KOPT-K1 (cell line): ENCODE measurements around the gene HNF1A.

Source experiments
- H3K27ac ChIP-seq: fragments of 200-600 bp; sonication (generic); 2 replicates; pipeline ENCODE4 v1.5.1; 2016; ENCODE audit warnings: antibody characterized with exemption, mild to moderate bottlenecking, low read depth, low read length; ENCODE audit not compliant: poor library complexity, severe bottlenecking
- H3K36me3 ChIP-seq: fragments of 200-600 bp; sonication (generic); 2 replicates; pipeline ENCODE4 v1.5.1; 2017; ENCODE audit warnings: antibody characterized with exemption, mild to moderate bottlenecking, low read length, moderate library complexity; ENCODE audit not compliant: insufficient read depth
- H3K9me3 ChIP-seq: fragments of 200-600 bp; sonication (generic); 2 replicates; pipeline ENCODE4 v1.5.1; 2017; ENCODE audit warnings: antibody characterized with exemption, low read length, mild to moderate bottlenecking; ENCODE audit not compliant: insufficient read depth, poor library complexity, severe bottlenecking

The HNF1A gene

GRCh38 chr12:120992989-120993388 lies 14.6 kb downstream of the HNF1A start:
- Histone ChIP-seq H3K9me3 (no peaks in the 10 kb centered on the region), H3K36me3 (no peaks in the 10 kb centered on the region), H3K27ac (no peak overlapping the region)

- Histone ChIP-seq H3K27ac (no peak overlapping the region), H3K36me3 (no peaks in the 10 kb centered on the region), H3K9me3 (no peaks in the 10 kb centered on the region)
Measured at GRCh38 chr12:120993496-120993895, 15.2 kb downstream of the HNF1A start.

- no peaks in the 10 kb centered on the region for H3K36me3 ChIP-seq
- no peaks in the 10 kb centered on the region for H3K9me3 ChIP-seq
- no peak overlapping the region for H3K27ac ChIP-seq
Measured at GRCh38 chr12:120994059-120994458, 15.7 kb downstream of the HNF1A start.

- Histone ChIP-seq H3K9me3 (no peaks in the 10 kb centered on the region), H3K27ac (no peak overlapping the region), H3K36me3 (no peaks in the 10 kb centered on the region)
Measured at GRCh38 chr12:120994589-120995337, 16.4 kb downstream of the HNF1A start.

DNA sequence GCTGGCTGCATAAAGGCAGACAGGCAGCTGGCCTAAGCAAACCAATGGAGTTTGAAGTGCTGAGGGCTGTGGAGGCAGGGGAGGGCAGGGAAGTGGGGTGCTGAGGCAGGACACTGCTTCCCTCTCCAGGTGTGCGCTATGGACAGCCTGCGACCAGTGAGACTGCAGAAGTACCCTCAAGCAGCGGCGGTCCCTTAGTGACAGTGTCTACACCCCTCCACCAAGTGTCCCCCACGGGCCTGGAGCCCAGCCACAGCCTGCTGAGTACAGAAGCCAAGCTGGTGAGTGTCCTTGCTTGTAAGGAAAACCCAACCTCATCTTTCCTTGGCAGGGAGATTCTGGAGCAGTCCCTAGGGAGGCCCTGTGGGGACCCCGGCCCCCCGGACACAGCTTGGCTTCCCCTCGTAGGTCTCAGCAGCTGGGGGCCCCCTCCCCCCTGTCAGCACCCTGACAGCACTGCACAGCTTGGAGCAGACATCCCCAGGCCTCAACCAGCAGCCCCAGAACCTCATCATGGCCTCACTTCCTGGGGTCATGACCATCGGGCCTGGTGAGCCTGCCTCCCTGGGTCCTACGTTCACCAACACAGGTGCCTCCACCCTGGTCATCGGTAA lies 17.9 kb downstream of the HNF1A start:
- Histone ChIP-seq H3K9me3 (no peaks in the 10 kb centered on the region), H3K27ac (no peak overlapping the region), H3K36me3 (no peaks in the 10 kb centered on the region)

GRCh38 chr12:120997448-120997847 lies 19.1 kb downstream of the HNF1A start:
- Histone ChIP-seq H3K36me3 (peaks cover 9% of the 10 kb centered on the region), H3K9me3 (no peaks in the 10 kb centered on the region), H3K27ac (no peak overlapping the region)

DNA sequence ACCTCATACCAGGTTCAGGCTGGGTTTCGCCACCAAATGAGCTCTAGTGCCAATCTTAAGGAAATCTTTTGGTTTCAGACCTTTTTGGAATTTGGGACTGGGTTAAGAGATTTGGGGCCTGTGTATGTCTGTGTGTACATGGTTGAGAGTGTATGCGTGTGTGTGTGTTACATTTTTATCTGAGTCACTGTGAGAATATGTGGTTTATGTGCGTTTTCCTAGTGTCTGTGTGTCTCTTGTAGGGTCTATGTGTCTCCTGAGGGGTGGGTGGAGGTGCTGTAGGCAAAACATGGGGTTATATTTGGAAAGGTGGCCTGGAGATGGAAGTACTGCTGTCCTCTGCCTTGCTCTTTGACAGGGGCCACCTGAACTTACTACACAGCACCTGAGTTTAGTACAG lies 20.1 kb downstream of the HNF1A start:
- Histone ChIP-seq H3K27ac (peak overlapping the region; percentile 14), H3K36me3 (peaks cover 19% of the 10 kb centered on the region), H3K9me3 (no peaks in the 10 kb centered on the region)

GRCh38 chr12:120999191-121000120 lies 21.1 kb downstream of the HNF1A start:
- Histone ChIP-seq H3K36me3 (peaks cover 29% of the 10 kb centered on the region), H3K9me3 (no peaks in the 10 kb centered on the region), H3K27ac (no peak overlapping the region)

DNA sequence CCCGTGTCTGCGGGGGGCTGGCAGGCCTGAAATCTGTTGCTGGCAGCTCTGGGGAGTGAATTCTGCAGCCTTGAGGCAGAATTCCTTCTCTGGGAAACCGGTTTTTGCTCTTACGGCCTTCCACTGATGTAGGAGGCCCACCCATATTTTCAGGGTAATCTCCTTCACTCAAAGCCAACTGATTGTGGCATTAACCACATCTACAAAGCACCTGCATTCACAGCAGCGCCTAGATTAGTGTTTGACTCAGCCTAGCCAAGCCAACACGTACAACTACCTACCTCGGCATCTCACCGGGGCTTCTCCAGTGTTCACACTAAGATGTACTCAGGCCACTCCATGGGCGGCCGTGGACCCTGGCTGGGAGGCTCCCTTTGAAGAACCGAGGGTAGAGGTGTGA lies 22.2 kb downstream of the HNF1A start:
- H3K36me3 ChIP-seq = peaks cover 40% of the 10 kb centered on the region

DNA sequence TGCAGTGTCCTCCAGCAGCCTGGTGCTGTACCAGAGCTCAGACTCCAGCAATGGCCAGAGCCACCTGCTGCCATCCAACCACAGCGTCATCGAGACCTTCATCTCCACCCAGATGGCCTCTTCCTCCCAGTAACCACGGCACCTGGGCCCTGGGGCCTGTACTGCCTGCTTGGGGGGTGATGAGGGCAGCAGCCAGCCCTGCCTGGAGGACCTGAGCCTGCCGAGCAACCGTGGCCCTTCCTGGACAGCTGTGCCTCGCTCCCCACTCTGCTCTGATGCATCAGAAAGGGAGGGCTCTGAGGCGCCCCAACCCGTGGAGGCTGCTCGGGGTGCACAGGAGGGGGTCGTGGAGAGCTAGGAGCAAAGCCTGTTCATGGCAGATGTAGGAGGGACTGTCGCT lies 22.7 kb downstream of the HNF1A start:
- Histone ChIP-seq H3K27ac (peak overlapping the region; percentile 66), H3K9me3 (no peaks in the 10 kb centered on the region), H3K36me3 (peaks cover 44% of the 10 kb centered on the region)

More for the DNA sequence above, 22.2 kb downstream of the HNF1A start:
- no peaks in the 10 kb centered on the region for H3K9me3 ChIP-seq
- peak overlapping the region; percentile 66 for H3K27ac ChIP-seq

- Histone ChIP-seq H3K9me3 (no peaks in the 10 kb centered on the region), H3K36me3 (peaks cover 48% of the 10 kb centered on the region), H3K27ac (peak overlapping the region; percentile 66)
Measured at GRCh38 chr12:121001841-121002483, 23.6 kb downstream of the HNF1A start.

DNA sequence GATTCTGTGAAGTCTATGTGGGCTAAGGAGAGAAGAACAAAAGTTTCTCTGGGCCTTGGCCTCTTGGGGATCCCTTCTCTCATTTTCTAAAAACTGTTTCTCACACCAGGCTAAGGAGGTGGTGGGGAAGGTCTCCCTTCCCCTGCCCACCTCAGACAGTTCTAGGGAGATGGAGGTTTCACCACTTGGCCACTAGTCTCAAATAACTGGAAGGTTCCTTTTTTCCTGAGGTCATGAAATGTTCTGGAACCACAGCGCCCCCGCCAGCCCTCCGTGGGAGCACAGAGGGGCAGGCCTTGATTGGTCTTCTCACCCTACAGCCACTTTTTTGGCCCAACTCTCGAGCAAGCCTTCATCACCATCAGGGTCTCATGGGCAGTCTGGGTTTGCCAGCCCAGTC lies 25.3 kb downstream of the HNF1A start:
- H3K9me3 ChIP-seq = no peaks in the 10 kb centered on the region
- peaks cover 64% of the 10 kb centered on the region for H3K36me3 ChIP-seq
- H3K27ac ChIP-seq = no peak overlapping the region

DNA sequence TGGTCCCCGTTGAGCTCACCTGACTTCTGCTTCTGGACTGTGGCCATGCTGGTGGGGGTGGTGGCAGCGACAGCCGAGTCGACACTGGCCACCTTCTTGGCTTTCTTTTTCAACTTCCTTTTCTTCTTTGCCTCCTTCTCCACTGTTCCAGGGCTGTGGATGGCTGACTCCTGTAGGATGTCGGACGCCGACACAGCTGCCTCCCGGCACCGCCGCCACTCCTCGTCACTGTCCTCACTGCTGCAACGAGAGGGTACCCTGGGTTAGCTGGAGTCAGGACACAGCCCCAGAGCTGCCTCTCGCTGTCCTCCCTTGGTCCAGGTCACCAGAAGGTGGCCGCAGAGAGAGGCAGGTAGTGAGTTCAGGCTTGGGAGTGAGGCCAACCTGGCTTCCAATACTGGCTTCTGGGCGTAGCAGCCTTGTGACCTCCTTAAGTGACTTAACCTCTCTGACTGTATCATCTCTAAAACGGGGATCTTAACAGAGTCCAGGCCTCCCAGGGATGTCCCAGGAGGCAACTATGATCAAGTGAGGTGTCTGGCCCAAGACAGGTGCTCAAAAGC lies 26.0 kb downstream of the HNF1A start:
- Histone ChIP-seq H3K36me3 (peaks cover 71% of the 10 kb centered on the region), H3K27ac (no peak overlapping the region), H3K9me3 (no peaks in the 10 kb centered on the region)

GRCh38 chr12:121005346-121005815 lies 27.0 kb downstream of the HNF1A start:
- Histone ChIP-seq H3K27ac (no peak overlapping the region), H3K9me3 (no peaks in the 10 kb centered on the region), H3K36me3 (peaks cover 81% of the 10 kb centered on the region)
